ENCODE data around the gene BANK1. TPM values are rescaled to one million over a fixed set of nuclear protein-coding genes. Genes with fewer than 3 reads are reported as not detected.

Gene BANK1
- total RNA-seq, 2 experiments from 2014 or later: not detected

GRCh38 chr4:101806914-101807313 is 16.4 kb downstream of the BANK1 start:
- peak; percentile 81 for DNase-seq (ENCODE audit: low spot score)
- Histone ChIP-seq H3K27ac (ENCODE audit: low read depth, low read length, poor library complexity, severe bottlenecking) (no peak overlapping the region), H3K9me3 (ENCODE audit: low read length) (no peaks in the 10 kb centered on the region), H2AFZ (ENCODE audit: low read length) (no peak overlapping the region), H3K4me1 (ENCODE audit: insufficient read depth, low read length, poor library complexity, severe bottlenecking) (peaks cover 15% of the 10 kb centered on the region), H3K9me2 (ENCODE audit: insufficient read depth, low read length) (no peaks in the 10 kb centered on the region), H3K36me3 (ENCODE audit: insufficient read depth, low read length) (no peaks in the 10 kb centered on the region), H4K20me1 (ENCODE audit: insufficient read depth, low read length) (no peaks in the 10 kb centered on the region), H3K79me2 (ENCODE audit: insufficient read depth, low read depth, low read length) (no peaks in the 10 kb centered on the region), H3K4me3 (ENCODE audit: low read depth, low read length, poor library complexity, severe bottlenecking) (peak overlapping the region; percentile 18), H3K4me2 (ENCODE audit: low read length) (peak overlapping the region; percentile 73)
- CTCF ChIA-PET (ENCODE audit: unreplicated experiment): no interaction called here
- BruUV-seq (replicated peaks): no TSS peak
- POLR2A ChIA-PET: no interaction called here
- intact Hi-C loops (cut with micrococcal nuclease; ENCODE audit: unreplicated experiment): no loop called here
- TF ChIP-seq CTCF (conservative IDR thresholded peaks at IDR 0.05; ENCODE audit: low read length) (no peak), EZH2phosphoT487 (IDR thresholded peaks at IDR 0.05; ENCODE audit: borderline replicate concordance, low read depth, low read length) (no peak)

GRCh38 chr4:101807351-101807750 is 16.8 kb downstream of the BANK1 start:
- ChIA-PET CTCF (ENCODE audit: unreplicated experiment) (no interaction called here), POLR2A (no interaction called here)
- H3K9me3 ChIP-seq (ENCODE audit: low read length): no peaks in the 10 kb centered on the region
- H3K4me3 ChIP-seq (ENCODE audit: low read depth, low read length, poor library complexity, severe bottlenecking): peak overlapping the region; percentile 18
- H3K9me2 ChIP-seq (ENCODE audit: insufficient read depth, low read length): no peaks in the 10 kb centered on the region
- peaks cover 15% of the 10 kb centered on the region for H3K4me1 ChIP-seq (ENCODE audit: insufficient read depth, low read length, poor library complexity, severe bottlenecking)
- no peaks in the 10 kb centered on the region for H3K36me3 ChIP-seq (ENCODE audit: insufficient read depth, low read length)
- intact Hi-C loops (cut with micrococcal nuclease; ENCODE audit: unreplicated experiment): no loop called here
- H3K4me2 ChIP-seq (ENCODE audit: low read length): peak overlapping the region; percentile 73
- BruUV-seq (replicated peaks): no TSS peak
- TF ChIP-seq CTCF (conservative IDR thresholded peaks at IDR 0.05; ENCODE audit: low read length) (no peak), EZH2phosphoT487 (IDR thresholded peaks at IDR 0.05; ENCODE audit: borderline replicate concordance, low read depth, low read length) (no peak)
- no peak overlapping the region for H2AFZ ChIP-seq (ENCODE audit: low read length)
- no peak overlapping the region for H3K27ac ChIP-seq (ENCODE audit: low read depth, low read length, poor library complexity, severe bottlenecking)
- H3K79me2 ChIP-seq (ENCODE audit: insufficient read depth, low read depth, low read length): no peaks in the 10 kb centered on the region
- no peaks in the 10 kb centered on the region for H4K20me1 ChIP-seq (ENCODE audit: insufficient read depth, low read length)
- DNase-seq (ENCODE audit: low spot score): no peak

GRCh38 chr4:101813604-101814003 is 23.1 kb downstream of the BANK1 start:
- H3K9me2 ChIP-seq (ENCODE audit: insufficient read depth, low read length): no peaks in the 10 kb centered on the region
- ChIA-PET CTCF (ENCODE audit: unreplicated experiment) (no interaction called here), POLR2A (no interaction called here)
- BruUV-seq (replicated peaks): no TSS peak
- no peak overlapping the region for H3K4me3 ChIP-seq (ENCODE audit: low read depth, low read length, poor library complexity, severe bottlenecking)
- no peaks in the 10 kb centered on the region for H4K20me1 ChIP-seq (ENCODE audit: insufficient read depth, low read length)
- no peak for TF ChIP-seq EZH2phosphoT487 (IDR thresholded peaks at IDR 0.05; ENCODE audit: borderline replicate concordance, low read depth, low read length)
- no peak for TF ChIP-seq CTCF (conservative IDR thresholded peaks at IDR 0.05; ENCODE audit: low read length)
- intact Hi-C loops (cut with micrococcal nuclease; ENCODE audit: unreplicated experiment): no loop called here
- H3K27ac ChIP-seq (ENCODE audit: low read depth, low read length, poor library complexity, severe bottlenecking): no peak overlapping the region
- peak overlapping the region; percentile 40; the same call in 1 of the 2 replicates for H3K4me2 ChIP-seq (ENCODE audit: low read length)
- H3K36me3 ChIP-seq (ENCODE audit: insufficient read depth, low read length): no peaks in the 10 kb centered on the region
- no peaks in the 10 kb centered on the region for H3K4me1 ChIP-seq (ENCODE audit: insufficient read depth, low read length, poor library complexity, severe bottlenecking)
- no peaks in the 10 kb centered on the region for H3K9me3 ChIP-seq (ENCODE audit: low read length)
- 0 out of 2 replicates have a peak overlapping the region, but pooled peaks have one; percentile 30 for H2AFZ ChIP-seq (ENCODE audit: low read length)
- H3K79me2 ChIP-seq (ENCODE audit: insufficient read depth, low read depth, low read length): no peaks in the 10 kb centered on the region
- DNase-seq (ENCODE audit: low spot score): peak; percentile 14
